Right lobe of liver (tissue), 4 donors: Measurements from ENCODE around the gene NUP214.

Source experiments
- CTCF ChIP-seq, 4 donors: fragments of 200-600 bp in 3 of 4; fragments of 450-650 bp in 1 of 4; IDR thresholded peaks; one replicate each; pipeline versions ENCODE4 v1.5.1 to v1.8.0; 2016 to 2022; ENCODE audit warnings: antibody characterized with exemption in 4 of 4, mild to moderate bottlenecking in 2 of 4
- POLR2A ChIP-seq: fragments of 450-650 bp; IDR thresholded peaks from one replicate; pipeline ENCODE4 v1.6.1; 2017; ENCODE audit warnings: antibody characterized with exemption, mild to moderate bottlenecking
- donor health status: DM: no; HTN: no; CAD: no.
- donor health status: DM: no; HTN: no; CAD: no.
- donor health status: DM: no; HTN: yes; CAD: no.

- no peak for TF ChIP-seq CTCF (IDR thresholded peaks at IDR 0.05)
- TF ChIP-seq POLR2A, result no peak
Measured at GRCh38 chr9:131161585-131161984, 36.2 kb downstream of the NUP214 start.
